Uterus (tissue), 2 donors: ENCODE results near the gene NTSR1.

ENCODE experiments used
- POLR2A ChIP-seq, 2 donors: fragments of 450-650 bp; IDR thresholded peaks; one replicate each; pipeline ENCODE4 v1.6.1; 2016; ENCODE audit warnings: antibody characterized with exemption in 2 of 2, mild to moderate bottlenecking in 1 of 2, moderate library complexity in 1 of 2
- TF ChIP-seq, protein P1 (sequence below), 4 experiments: fragments of 200-600 bp in 2 of 4; fragments of 450-650 bp in 2 of 4; sonication (generic) in 2 of 4; IDR thresholded peaks; one replicate each; pipeline ENCODE4 v1.5.1; 2016 to 2019; ENCODE audit warnings: antibody characterized with exemption in 4 of 4, mild to moderate bottlenecking in 2 of 4, moderate library complexity in 1 of 4

DNA sequence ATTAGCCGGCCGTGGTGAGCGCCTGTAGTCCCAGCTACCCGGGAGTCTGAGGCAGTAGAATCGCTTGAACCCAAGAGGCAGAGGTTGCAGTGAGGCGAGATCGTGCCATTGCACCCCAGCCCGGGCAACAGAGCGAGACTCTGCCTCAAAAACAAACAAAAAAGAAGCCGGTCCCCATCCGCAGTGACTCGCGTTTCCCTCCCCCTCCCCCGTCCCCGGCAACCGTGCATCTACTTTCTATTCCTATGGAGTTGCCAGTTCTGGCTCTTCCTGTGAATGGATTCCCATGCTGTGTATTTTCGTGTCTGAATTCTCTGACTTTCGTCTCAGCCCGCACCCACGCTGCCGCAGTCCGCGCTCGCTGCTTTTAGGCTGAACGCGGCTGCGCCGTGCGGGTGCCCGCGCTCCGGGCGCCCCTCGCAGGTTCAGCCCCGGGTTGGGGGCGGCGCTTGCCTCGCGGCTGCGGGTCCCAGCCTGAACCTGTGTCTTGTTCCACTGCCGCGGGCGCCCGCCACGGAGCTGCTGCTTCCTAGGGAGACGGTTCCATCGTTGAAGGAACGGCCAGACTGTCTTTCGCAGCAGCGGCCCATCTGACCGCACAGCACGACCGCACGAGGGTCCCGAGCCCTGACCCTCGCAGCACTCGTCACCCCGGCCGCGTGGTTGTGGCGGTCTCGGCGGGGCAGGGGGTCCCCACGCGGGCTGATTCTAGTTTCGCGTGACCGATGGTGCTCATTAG lies 86.6 kb downstream of the NTSR1 start:
- TF ChIP-seq, protein P1, sequence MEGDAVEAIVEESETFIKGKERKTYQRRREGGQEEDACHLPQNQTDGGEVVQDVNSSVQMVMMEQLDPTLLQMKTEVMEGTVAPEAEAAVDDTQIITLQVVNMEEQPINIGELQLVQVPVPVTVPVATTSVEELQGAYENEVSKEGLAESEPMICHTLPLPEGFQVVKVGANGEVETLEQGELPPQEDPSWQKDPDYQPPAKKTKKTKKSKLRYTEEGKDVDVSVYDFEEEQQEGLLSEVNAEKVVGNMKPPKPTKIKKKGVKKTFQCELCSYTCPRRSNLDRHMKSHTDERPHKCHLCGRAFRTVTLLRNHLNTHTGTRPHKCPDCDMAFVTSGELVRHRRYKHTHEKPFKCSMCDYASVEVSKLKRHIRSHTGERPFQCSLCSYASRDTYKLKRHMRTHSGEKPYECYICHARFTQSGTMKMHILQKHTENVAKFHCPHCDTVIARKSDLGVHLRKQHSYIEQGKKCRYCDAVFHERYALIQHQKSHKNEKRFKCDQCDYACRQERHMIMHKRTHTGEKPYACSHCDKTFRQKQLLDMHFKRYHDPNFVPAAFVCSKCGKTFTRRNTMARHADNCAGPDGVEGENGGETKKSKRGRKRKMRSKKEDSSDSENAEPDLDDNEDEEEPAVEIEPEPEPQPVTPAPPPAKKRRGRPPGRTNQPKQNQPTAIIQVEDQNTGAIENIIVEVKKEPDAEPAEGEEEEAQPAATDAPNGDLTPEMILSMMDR (IDR thresholded peaks at IDR 0.05) = no peak
- TF ChIP-seq POLR2A (IDR thresholded peaks at IDR 0.05) = peak in 1 of 2 donors; percentile 28
